HEK293 (cell line): ENCODE results near the gene MT1B.

Experiments used
- CTCF ChIP-seq: fragments of 450-650 bp; formaldehyde crosslinking; IDR thresholded peaks from 2 replicates; pipeline ENCODE4 v1.5.1; 2016; ENCODE audit warnings: missing biosample characterization, missing genetic modification characterization
- OSR2 ChIP-seq: fragments of 450-650 bp; formaldehyde crosslinking; IDR thresholded peaks from 2 replicates; pipeline ENCODE4 v1.5.1; 2016; ENCODE audit warnings: missing biosample characterization, missing genetic modification characterization
- ZNF10 ChIP-seq: fragments of 450-650 bp; formaldehyde crosslinking; IDR thresholded peaks from 2 replicates; pipeline ENCODE4 v1.5.1; 2017; ENCODE audit warnings: missing biosample characterization, missing genetic modification characterization
- ZNF24 ChIP-seq: fragments of 450-650 bp; formaldehyde crosslinking; IDR thresholded peaks from 2 replicates; pipeline ENCODE4 v1.5.1; 2016; ENCODE audit warnings: missing biosample characterization, missing genetic modification characterization
- ZNF514 ChIP-seq: fragments of 450-650 bp; formaldehyde crosslinking; IDR thresholded peaks from 2 replicates; pipeline ENCODE4 v1.5.1; 2016; ENCODE audit warnings: missing biosample characterization, missing genetic modification characterization
- ZNF629 ChIP-seq: fragments of 450-650 bp; formaldehyde crosslinking; IDR thresholded peaks from 2 replicates; pipeline ENCODE4 v1.5.1; 2017; ENCODE audit warnings: missing biosample characterization, missing genetic modification characterization

DNA sequence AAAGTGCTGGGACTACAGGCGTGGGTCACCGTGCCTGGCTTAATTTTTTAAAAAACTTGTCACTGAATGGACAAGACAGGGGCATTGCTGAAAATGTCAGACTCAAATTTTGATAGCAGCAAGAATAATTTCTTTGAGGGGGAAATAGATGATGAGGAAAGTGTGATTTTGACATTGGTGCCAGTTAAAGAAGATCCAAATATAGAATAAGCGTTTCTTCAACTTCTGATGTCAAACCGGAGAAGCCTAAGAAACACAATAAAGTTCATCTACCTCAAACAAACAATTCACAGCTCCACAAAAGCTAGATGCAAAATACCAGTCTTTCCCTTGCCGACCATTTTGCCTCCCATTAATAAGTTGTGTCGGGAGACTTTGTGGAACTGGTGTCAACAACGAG is 35.1 kb downstream of the MT1B start:
- TF ChIP-seq ZNF24 (tag by site-specific recombination) (no peak), ZNF629 (no peak), ZNF10 (tag by site-specific recombination) (no peak), CTCF (tag by site-specific recombination) (no peak), ZNF514 (no peak), OSR2 (tag by site-specific recombination) (no peak)
